Measurements from ENCODE around the gene ATG7. TPM values are rescaled to one million over a fixed set of nuclear protein-coding genes. Genes with fewer than 3 reads are reported as not detected.

ATG7 gene
- total RNA-seq, 2 experiments from 2014 or later, result 31.0 to 33.1 TPM

DNA sequence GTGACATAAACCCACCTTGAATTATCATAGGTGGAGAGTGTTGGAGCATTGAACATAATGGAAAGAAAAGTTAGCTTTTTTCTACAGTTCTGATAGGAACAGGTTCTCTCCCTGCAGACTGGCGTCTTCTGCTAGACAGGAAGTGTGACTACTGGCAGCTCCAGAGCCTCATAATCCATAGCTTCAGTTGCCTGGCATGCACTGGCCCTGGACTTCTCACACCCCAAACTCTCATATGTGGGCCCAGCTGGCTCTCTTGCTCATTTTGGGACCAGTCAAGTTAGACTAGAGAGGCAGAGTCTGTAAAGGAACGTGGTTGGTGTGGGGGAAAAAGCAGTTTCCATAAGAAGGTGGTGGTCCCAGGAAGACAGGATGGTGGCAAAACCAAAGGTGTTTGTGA lies 191.4 kb downstream of the ATG7 start:
- Mint-ChIP-seq H3K27me3 (no peaks in the 10 kb centered on the region), H3K4me3 (no peak overlapping the region), H3K4me1 (ENCODE audit: low read depth) (no peaks in the 10 kb centered on the region), H3K9me3 (no peaks in the 10 kb centered on the region), H3K27ac (no peak overlapping the region), H3K36me3 (ENCODE audit: low read depth) (peaks cover 9% of the 10 kb centered on the region)
- intact Hi-C loops (cut with micrococcal nuclease), result no loop called here
- DNase-seq, result no peak
- ChIA-PET CTCF (no interaction called here), POLR2A (no interaction called here)
- ATAC-seq, result no peak
- TF ChIP-seq, protein P1, sequence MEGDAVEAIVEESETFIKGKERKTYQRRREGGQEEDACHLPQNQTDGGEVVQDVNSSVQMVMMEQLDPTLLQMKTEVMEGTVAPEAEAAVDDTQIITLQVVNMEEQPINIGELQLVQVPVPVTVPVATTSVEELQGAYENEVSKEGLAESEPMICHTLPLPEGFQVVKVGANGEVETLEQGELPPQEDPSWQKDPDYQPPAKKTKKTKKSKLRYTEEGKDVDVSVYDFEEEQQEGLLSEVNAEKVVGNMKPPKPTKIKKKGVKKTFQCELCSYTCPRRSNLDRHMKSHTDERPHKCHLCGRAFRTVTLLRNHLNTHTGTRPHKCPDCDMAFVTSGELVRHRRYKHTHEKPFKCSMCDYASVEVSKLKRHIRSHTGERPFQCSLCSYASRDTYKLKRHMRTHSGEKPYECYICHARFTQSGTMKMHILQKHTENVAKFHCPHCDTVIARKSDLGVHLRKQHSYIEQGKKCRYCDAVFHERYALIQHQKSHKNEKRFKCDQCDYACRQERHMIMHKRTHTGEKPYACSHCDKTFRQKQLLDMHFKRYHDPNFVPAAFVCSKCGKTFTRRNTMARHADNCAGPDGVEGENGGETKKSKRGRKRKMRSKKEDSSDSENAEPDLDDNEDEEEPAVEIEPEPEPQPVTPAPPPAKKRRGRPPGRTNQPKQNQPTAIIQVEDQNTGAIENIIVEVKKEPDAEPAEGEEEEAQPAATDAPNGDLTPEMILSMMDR (IDR thresholded peaks at IDR 0.05), result no peak

DNA sequence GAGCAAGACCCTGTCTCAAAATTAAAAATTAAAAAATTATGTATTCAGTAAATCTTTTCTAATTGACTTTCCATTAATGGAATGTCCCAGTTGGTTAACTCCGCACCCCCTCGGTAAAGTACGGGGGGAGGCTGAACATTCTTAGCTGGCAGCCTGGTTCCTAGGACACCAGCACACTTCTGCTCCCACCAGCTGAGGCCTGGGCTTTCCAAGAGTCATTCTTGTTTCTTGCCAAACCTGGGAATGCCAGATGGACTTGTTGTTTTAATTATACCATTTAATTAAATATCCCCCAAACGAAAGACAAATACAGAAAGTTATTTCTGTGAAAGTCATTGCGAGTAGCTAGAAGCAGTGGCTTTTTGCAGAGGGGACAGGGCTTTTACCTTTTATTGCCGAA lies 192.2 kb downstream of the ATG7 start:
- ChIA-PET CTCF (no interaction called here), POLR2A (no interaction called here)
- Mint-ChIP-seq H3K9me3 (no peaks in the 10 kb centered on the region), H3K4me3 (no peak overlapping the region), H3K4me1 (ENCODE audit: low read depth) (no peaks in the 10 kb centered on the region), H3K27ac (no peak overlapping the region), H3K27me3 (no peaks in the 10 kb centered on the region), H3K36me3 (ENCODE audit: low read depth) (peaks cover 10% of the 10 kb centered on the region)
- intact Hi-C loops (cut with micrococcal nuclease), result no loop called here
- no peak for DNase-seq
- ATAC-seq, result no peak
- TF ChIP-seq, protein P1 (IDR thresholded peaks at IDR 0.05), result no peak

DNA sequence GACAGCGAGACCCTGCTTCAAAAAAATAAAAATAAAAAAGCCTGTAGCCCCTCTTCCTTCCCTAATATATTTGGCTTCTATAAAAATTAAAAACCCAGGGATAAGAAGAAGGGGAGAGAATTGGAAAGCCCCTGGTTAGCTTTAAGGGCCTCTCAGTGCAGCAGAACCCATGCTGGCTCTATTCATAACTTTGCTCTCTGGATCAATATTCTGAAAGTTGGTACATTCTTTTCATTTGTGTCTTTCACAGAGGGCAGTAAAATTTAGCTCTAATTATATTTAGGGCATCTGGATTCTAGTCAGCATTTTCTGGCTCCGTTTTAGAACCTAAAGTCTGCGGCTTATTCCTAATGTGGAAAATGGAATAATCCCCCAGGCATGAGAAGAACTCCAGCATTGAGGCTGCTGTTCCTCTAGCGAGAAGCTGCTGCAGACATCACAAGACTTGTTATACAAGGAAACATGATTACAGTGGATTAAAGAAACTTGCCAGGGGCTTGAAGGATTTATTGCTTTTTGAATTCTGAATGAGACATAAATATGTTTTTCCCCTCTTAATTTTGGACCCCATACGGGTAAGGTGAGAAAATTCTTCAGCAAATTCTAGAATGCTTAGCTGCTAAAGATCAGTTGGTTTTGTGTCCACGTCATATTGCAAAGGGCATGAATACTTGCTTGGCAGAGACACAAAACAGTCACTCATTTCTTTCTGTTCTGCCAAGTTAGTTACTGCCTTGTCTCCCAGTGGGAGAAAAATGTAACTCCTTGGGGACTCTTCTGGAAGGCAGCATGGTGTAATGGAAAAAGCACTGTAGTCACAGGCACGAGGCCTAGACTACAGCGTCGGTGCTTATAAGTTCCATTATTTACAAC lies 193.8 kb downstream of the ATG7 start:
- POLR2A ChIA-PET, result no interaction called here
- intact Hi-C loops (cut with micrococcal nuclease), result no loop called here
- no peaks in the 10 kb centered on the region for H3K4me1 Mint-ChIP-seq (ENCODE audit: low read depth)

DNA sequence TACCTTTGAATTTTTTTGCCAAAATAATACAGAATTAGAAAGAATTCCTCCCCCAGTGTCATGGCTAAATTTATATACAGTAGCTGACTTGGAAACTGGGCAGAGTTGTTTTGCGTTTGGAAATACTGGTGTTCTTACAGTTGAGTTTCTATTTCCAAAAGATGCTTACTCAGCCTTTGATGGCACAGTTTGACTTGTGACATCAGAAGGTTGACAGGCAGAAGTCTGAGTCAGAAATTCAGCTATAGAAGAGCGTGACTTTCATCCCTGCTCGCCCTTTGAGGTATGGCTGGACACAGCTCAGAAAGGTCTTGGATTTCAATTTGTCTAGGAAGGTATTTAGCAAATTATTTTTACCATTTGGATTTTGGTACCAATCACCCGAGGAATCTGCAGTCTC lies 195.7 kb downstream of the ATG7 start:
- POLR2A ChIA-PET, result no interaction called here
- Mint-ChIP-seq H3K27me3 (no peaks in the 10 kb centered on the region), H3K4me3 (no peak overlapping the region), H3K4me1 (ENCODE audit: low read depth) (no peaks in the 10 kb centered on the region), H3K36me3 (ENCODE audit: low read depth) (peaks cover 10% of the 10 kb centered on the region), H3K27ac (no peak overlapping the region), H3K9me3 (no peaks in the 10 kb centered on the region)
- TF ChIP-seq, protein P1 (IDR thresholded peaks at IDR 0.05), result no peak
- ATAC-seq (no peak), DNase-seq (no peak)
- CTCF ChIA-PET, result no interaction called here
- intact Hi-C loops (cut with micrococcal nuclease), result no loop called here

More for the DNA sequence above, 193.8 kb downstream of the ATG7 start:
- Mint-ChIP-seq H3K9me3 (no peaks in the 10 kb centered on the region), H3K27ac (no peak overlapping the region), H3K27me3 (no peaks in the 10 kb centered on the region), H3K36me3 (ENCODE audit: low read depth) (peaks cover 10% of the 10 kb centered on the region), H3K4me3 (no peak overlapping the region)
- CTCF ChIA-PET, result no interaction called here
- DNase-seq, result no peak
- TF ChIP-seq, protein P1 (IDR thresholded peaks at IDR 0.05), result no peak
- no peak for ATAC-seq

DNA sequence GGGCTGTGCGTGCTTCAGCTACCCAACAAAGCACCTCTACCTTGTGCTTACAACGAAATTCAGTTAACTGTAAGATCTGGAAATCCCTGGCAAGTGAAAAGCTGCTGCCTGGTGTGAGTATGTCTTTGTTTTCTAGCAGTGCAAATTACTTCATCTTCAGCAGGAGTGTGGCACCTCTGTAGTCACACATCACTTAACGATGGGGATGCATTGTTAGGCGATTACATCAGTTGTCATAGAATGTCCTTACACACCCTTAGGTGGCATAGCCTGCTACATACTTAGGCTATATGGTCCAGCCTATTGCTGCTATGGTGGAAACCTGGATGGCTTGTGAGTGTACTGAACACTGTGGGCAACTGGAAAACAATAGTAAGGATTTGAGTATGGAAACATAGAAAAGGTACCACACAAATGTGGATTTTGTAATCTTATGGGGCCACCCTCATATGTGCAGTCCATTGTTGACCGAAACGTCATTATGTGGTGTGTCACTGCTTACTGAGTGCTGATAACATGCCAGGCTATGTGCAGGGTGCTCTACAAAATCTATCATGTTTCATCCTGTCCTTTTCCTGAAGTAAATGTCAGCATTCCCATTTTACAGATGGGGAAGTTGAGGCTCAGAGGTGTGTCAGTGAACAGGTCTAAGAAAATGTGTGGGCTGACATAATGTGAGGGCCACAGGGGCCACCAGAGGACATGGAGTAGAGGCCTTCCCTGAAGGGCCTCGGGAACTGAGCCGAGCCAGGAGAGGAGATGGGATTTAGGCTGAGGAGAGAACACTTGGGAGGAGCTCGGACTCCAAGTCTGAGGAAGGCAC lies 198.0 kb downstream of the ATG7 start:
- DNase-seq (no peak), ATAC-seq (no peak)
- intact Hi-C loops (cut with micrococcal nuclease), result no loop called here
- TF ChIP-seq, protein P1 (IDR thresholded peaks at IDR 0.05), result no peak
- H3K27ac Mint-ChIP-seq, result no peak overlapping the region
- ChIA-PET CTCF (no interaction called here), POLR2A (no interaction called here)
- peaks cover 10% of the 10 kb centered on the region for H3K36me3 Mint-ChIP-seq (ENCODE audit: low read depth)
- H3K27me3 Mint-ChIP-seq, result no peaks in the 10 kb centered on the region
- no peak overlapping the region for H3K4me3 Mint-ChIP-seq
- H3K4me1 Mint-ChIP-seq (ENCODE audit: low read depth), result no peaks in the 10 kb centered on the region
- no peaks in the 10 kb centered on the region for H3K9me3 Mint-ChIP-seq
